ENCODE data around the gene CNRIP1.

CNRIP1 gene

DNA sequence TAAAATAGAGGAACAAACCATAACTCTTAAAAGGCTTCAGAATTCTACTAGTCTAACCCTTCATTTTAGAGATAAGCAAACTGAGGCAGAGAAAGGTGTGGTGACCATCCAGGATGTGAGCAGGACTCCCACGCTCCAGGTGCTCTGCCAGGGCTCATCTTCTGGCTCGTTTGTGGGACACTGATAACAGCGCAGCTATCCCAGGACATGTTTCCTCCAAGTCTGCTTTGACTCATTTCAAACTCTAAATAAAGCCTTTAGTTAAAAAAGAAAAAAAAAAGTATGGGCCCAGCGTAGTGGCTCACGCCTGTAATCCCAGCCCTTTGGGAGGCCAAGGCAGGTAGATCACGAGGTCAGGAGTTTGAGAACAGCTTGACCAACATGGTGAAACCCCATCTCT lies 28.4 kb downstream of the CNRIP1 start:
- no peak for DNase-seq

DNA sequence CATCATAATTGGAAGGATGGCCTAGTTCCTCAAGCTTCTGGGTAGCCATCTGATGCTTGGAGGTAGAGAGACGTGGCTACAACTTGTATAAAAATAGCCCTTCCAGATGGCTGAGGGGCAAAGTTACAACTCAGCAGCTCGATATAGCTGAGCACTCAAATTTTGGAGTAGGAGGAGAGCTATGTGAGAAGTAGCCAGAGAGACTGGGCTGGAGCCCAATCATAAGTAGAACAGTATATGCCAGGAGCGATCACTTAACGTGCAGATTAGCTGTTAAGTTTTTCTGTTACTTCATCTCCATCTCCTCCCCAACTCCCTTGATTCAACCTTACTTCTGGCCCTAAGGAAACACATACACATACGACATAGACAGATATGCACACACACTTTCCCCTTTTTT lies 28.8 kb downstream of the CNRIP1 start:
- DNase-seq: no peak

- no peak for DNase-seq
Measured at GRCh38 chr2:68287580-68288441, 31.9 kb downstream of the CNRIP1 start.

DNA sequence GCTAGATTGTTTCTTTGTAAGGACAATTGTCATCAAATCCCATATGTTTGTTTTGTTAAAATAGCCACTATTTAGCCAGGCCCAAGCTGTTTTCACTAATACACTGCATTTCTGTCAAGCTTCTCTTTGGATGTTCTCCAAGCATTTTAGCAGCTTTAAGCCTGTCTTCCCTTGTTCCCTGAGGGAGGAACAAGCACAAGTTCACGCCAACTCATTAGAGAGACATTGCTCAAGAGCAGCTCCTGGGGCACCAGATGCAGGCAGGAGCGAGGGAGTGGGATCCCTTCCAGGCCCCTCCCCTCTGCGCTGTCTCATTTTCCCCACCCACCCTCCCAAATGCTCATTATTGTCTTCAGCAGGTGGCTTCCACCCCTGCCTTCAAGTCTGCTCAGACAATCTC lies 34.9 kb downstream of the CNRIP1 start:
- no peak for DNase-seq

GRCh38 chr2:68283419-68283812 lies 36.3 kb downstream of the CNRIP1 start:
- no peak for DNase-seq

DNA sequence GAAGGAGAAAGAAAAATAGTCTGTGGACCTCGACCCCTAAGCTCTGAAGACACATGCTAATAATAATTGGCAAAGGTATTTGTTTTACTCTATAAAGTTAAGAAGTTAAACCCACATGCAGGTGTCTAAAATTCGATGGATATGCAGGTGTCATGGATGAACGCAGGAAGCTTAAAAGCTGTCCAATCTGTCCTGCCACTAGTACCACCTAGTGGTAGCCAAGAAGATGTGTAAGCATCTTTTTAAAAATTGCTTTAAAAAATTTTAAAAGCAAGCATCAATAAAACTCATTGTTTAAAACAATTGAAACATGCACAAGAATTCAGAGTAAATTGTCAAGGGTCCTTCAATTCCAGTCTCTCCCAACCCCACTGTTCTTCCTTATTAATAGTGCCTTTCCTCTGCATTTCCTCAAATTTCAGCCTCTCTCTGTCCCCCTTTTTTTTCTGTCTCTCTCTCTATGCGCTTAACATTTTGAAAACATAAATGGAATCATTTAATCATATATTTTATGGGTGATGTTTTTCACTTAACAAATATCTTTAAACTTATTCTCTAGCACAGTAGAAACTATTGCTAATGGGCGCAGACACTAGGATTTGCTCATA lies 36.8 kb downstream of the CNRIP1 start:
- no peak for DNase-seq

DNA sequence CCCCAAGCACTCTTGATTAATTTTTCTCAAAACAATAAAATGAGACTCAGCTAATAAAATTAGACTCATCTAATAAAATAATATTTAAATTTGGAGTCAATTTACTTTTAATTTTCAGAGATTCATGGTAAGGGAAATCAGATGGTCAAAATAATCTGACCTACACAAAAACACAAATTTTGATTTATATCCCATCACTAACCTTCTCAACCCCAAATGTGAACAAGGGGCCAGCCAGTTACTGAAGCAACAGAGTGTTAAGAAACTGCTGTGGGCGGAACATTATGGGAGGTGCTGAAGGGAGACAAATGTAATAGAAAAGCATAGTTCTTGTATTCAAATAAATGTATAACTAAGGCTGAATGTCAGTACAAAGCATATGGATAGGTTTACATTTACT lies 39.0 kb downstream of the CNRIP1 start:
- no peak for DNase-seq

GRCh38 chr2:68280348-68280747 lies 39.4 kb downstream of the CNRIP1 start:
- DNase-seq: no peak

- no peak for DNase-seq
Measured at GRCh38 chr2:68279691-68280090, 40.1 kb downstream of the CNRIP1 start.

DNA sequence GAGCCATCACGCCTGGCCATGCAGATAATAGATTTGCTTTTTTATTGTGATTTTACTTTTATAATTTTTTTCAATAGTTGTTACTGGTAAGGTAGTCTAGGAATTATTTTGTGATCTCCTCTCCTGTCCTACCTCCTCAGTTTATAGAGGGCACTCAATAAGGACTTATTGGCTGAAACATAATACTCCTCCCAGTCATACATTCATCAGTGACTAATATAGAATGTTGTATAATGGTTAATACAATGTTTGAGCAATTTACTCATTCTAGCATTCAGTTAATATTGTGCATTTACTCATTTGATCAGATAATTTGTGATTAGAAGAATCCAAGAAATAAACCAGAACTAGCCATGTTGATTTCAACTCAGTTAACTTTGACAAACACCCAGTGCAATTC lies 41.6 kb downstream of the CNRIP1 start:
- DNase-seq: no peak

DNA sequence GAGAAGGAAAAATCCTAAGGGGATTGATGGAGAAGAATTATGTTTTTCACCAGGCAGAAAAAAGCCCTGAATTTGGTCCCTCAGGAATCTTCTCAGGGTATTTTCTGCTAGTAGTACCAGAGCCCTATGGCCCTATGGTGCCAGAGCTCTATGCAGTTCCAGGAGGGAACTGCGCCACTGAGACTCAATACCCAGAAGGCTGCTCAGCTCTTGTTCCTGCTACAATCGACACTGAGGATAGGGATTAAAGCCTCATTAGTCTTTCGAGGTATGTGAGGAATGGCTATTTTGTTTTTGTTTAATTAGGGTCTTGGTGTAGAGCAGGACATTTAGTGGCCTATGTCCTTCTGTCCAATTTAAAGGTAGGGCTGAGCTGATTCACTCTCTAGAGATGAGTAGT lies 45.7 kb downstream of the CNRIP1 start:
- no peak for DNase-seq

- no peak for DNase-seq
Measured at GRCh38 chr2:68272246-68272994, 47.3 kb downstream of the CNRIP1 start.

DNA sequence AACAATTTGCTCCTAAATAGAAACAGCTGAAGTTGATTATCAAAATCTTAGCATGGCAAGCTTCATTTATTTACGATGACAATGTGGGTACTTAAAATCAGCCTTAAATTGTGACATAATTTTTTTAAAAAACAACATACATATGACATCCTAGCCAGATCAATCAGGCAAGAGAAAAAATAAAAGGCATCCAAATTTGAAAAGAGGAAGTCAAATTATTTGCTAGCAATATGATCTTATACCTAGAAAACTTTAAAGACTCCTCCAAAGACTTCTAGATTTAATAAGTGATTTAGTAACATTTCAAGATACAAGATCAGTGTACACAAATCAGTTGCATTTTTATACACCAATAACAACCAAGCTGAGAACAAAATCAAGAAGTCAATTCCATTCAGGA lies 53.1 kb downstream of the CNRIP1 start:
- DNase-seq: no peak

DNA sequence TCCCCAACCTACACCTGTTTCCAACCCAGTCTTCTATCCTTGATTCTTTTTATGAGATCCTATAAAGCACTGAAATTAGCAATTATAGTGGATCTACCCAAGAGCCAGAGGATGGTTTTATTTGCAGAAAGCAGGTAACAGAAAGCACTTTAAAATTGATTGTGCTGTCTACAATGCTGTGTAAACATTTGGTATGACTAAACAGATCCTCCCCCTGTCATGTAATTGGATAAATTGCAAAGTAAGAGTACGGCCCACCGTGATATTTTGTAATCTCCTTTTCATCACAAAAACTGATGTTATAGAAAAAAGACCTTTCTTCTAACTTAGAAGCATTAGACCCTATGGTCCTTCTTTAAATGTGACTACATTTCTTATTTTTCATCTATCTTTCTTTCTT lies 56.1 kb downstream of the CNRIP1 start:
- DNase-seq: no peak

DNA sequence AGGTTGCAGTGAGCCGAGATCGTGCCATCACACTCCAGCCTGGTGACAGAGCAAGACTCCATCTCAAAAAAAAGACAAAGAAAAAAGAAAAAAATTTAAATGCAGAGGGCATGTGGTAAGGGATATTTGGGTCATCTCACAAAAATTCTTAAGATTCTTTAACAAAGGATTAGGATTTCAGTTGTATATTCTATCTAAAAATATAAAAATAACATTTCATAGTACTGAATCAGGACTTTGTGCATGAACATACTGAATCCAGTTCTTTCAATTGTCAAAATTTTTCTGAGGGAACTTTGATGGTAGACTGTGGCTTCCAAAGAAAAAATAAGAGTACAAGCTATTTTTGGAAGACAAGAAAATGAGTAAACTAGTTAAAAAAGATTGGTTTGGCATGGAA lies 60.9 kb downstream of the CNRIP1 start:
- no peak for DNase-seq

- DNase-seq: no peak
Measured at GRCh38 chr2:68256093-68256450, 63.7 kb downstream of the CNRIP1 start.

DNA sequence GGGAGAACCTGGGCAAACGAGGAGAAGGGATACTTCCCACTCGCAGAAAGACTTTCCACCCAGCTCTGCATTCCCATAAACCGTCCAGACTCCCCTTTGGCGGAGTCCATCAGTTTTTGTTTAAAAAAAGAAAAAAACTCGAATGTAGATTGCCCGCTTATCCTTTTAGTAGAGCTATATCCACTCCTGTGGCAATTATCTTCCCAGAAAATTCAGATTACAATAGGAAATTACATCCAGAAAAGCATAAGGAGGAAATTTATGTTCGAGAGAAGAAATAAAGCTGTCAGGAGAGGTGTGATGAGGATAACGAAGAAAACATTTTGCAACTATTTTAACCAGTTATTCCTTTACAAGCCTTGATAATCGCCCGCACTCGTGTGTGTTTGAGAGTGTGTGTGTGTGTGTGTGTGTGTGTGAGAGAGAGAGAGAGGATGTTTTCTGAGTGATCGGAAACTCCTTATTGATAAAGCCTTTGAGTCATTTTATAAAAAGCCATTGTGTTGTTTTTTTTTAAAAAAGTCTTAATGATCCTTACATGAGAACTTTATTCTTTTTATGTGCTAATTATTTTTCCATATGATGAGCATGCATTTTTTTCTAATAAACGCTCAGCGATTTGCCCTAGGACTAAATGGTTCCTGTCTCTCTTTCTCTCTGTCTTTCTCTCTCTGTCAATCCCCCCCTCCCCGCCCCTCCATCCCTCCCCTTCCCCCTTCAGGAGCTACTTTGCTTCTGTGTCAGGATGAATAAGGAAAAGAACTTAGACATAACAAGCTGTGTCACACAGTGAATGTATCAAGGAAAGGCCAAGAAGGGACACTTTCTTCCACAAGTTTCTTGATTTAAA lies 66.3 kb downstream of the CNRIP1 start:
- peak; percentile 12 for DNase-seq

DNA sequence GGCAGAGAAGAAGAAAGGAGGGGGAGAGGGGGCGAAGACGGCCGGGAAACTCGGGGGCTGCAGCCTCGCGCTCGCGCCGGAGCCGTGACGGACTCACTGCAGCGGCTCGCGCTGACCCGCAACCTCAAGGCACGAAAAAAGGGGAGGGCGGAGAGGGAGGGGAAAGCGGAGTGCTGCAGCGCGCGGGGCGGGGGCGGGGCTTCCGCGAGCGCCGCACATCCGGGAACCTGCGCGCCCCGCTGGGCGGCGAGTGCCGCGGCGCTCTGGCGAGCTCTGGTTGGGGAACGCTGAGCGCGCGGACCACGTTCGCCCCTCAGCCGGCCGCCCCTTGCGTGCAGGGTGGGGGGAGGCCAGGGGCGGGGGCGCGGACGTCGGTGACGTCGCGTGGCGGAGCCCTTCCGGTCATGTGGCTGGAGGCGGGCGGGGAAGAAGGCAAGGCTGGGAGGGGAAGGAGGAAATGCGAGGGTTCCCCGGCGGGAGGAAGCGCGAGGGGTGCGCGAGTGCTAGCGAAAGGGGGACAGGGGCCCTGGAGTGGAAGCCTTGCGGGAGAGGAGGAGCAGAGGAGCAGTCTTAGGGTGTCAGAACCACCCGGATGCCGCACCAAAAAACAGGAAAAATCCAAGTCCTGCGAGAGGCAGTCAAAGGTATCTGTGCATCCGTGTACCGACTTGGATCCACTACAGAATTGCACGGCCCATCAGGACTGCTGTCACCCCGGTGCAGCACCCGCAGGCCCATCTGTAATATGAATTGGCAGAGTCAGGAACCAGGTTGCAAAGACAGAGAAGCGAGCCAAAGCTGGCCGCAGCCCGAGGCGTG lies 67.1 kb downstream of the CNRIP1 start, which contains the start of gene PPP3R1:
PPP3R1 (minus strand) TSS at position 133 of the 819 bp plus-strand sequence. CDS start 405 bp downstream, outside the sequence.
- DNase-seq: peak; percentile 96

DNA sequence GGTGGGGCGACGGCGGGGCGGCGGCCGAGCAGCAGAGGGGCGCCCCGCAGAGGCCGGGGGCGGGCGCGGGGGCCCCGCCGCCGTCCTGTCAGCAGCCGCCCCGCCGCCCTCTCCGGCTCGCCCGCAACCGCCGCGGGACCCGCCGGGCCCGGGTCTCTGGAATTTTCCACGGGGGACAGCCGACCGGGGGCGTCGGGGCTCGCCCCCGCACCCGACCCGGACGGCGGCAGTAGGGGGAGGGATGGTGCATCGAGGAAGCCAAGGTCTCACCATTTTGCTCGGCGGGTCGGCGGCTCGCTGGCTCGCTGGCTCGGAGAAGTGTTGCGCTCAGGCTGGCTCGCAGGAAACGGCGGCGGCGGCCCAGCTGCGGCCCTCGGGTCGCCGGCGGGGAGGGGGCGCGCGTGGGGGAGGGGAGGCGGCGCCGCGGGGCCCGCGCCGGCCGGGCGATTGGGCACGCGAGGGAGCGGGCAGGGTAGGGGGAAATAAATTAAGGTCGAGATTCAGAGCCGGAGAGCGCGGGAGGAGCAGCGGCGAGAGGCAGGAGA lies 67.8 kb downstream of the CNRIP1 start:
- DNase-seq: peak; percentile 40

GRCh38 chr2:68251187-68251854 lies 68.4 kb downstream of the CNRIP1 start:
- DNase-seq: peak; percentile 62

GRCh38 chr2:68250652-68251186 lies 69.0 kb downstream of the CNRIP1 start:
- DNase-seq: no peak

All from activated effector memory CD4-positive, alpha-beta T cell treated with Interleukin-2 at 50 U/mL for 16 hours (primary cell).